ENCODE measurements around the gene OR6C76.
"Not testable (repeated sequence)": the region's sequence is repeated elsewhere in the genome, so short reads cannot be mapped to it uniquely, and the experiment has no call there.

The OR6C76 gene

DNA sequence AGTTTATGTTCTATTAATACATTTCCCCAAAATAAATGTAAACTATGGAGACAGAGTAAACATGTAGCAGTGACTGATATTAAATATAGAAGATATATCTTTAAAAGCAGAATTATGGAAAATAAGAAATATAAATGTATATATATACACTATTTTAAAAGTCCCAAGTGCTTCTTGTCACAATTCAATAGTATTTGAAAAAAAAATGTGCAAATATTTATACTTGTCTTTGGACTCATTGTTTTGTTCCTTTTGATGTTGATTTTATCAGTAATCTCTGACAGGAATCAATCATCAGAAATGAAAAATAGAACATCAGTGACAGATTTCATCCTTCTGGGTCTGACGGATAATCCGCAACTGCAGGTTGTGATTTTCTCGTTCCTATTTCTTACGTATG is at the start of gene OR6C76:
Gene OR6C76 (plus strand): TSS at position 301 of the 400 bp plus-strand sequence. CDS start 0 bp downstream, at position 301.
- no peak for DNase-seq

DNA sequence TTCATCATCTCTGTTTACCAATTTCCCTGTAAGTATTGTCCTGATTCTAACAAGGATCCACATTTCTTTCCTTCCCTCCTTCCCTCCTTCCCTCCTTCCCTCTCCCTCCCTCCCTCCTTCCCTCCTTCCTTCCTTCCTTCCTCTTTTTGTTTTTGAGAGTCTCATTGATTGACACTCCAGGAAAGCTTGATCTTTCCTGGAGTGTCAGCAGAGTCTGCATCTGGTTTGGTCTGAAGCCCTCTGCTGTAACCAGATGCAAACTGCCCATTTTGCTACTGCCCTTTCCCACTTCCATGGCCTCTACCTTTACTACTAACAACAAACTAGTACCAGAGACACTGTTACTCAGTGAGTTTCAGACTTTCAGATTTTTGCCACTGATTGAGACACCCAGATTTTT is 40.2 kb upstream of the OR6C76 start:
- no peak for DNase-seq

DNA sequence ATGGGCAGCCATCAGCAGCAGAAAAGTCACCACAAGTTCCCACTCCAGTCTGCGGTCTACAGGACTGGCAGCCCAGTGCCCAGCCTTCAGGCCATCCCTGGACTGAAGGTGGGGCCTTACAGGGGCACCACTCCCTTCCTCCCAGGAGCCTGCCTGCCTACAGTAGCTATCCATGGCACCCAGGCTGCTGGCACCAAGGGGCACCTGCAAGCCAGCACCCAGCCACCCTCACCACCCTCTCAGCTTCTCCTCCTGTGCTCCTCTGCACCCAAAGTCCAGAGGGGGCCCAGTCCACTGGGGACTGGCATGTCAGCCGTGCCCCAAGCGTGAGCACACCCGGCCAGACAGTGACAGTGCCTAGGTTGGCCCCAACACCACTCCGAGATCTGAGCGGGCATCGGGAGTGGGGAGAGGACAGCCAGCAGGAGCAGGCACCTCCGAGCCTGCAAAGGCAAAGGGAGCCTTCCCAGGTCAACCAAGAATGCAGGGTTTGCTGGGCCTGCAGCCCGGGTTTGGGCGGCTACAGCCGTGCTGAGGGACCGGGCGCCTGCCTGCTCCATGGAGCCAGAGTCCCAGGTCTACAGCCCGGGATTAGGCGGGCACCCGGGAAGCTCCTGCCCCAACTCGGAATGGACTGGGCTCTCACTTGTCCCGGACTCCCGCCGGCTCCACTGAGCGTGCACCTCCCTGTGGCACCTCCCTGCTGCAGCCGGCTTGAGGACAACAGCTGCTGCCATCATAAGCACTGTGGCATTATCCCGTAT is 33.8 kb upstream of the OR6C76 start:
- DNase-seq: no peak

DNA sequence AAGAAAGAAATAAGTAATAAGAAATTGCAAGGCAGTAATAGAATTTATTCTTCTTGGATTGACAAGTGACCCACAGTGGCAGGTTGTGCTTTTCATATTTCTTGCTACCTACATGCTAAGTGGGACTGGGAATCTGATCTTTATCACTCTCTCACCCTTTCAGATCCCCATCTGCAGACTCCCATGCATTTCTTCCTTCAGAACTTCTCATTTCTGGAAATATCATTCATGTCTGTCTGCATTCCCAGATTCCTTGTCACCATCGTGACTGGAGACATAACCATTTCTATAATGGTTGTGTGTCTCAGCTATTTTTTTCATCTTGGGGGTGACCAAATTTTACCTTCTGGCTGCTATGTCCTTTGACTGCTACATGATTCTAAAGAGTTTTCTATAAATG is 29.7 kb upstream of the OR6C76 start:
- no peak for DNase-seq

DNA sequence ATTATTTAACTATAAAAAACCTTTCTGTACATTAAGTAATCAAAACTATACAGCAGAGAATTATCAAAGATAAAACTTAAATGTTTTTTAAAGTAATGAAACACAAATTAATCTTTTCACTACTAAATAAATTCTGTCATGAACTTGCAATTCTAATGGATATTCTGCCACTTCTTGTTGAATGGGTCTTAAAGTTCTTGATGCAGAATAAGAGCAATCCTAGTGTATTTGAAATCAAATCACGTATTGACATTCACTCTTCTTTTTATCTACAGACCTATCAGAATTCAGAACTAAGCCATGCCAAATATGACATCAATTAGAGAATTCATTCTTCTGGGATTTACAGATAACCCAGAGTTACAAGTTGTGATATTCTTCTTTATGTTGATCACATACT is 25.8 kb upstream of the OR6C76 start, which contains the start of gene OR6C65:
Gene OR6C65 (plus strand): TSS at position 301 of the 400 bp plus-strand sequence. CDS start 0 bp downstream, at position 301.
- no peak for DNase-seq

DNA sequence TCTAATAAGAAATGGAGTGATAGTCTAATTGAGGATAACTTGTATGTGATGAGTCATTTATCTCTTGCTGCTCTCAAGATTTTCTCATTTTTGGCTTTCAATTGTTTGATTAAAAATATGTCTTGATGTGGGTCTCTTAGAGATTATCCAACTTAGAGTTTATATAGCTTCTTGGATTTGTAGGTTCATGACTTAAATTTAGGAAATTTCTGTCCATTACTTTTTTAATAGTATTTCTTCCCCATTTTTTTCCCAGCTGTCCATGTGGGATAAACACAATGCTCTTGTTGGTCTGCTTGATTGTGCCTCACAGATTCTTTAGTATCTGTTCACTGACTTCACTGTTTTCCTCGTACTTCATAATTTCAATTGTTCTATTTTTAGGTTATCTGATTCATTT is 18.2 kb upstream of the OR6C76 start:
- no peak for DNase-seq

DNA sequence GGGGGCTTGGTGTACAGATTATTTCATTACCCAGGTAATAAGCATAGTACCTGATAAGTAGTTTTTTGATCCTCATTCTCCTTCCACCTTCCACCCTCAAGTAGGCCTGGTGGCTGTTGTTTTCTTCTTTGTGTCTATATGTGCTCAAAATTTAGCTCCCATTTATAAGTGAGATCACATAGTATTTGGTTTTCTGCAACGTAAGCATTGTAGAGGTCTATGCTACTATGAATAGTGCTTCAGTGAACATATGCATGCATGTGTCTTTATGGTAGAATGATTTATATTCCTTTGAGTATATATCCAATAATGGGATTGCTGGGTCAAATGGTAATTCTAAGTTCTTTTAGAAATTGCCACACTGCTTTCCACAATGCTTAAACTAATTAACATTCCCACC is 16.9 kb upstream of the OR6C76 start:
- not testable (repeated sequence) for DNase-seq

DNA sequence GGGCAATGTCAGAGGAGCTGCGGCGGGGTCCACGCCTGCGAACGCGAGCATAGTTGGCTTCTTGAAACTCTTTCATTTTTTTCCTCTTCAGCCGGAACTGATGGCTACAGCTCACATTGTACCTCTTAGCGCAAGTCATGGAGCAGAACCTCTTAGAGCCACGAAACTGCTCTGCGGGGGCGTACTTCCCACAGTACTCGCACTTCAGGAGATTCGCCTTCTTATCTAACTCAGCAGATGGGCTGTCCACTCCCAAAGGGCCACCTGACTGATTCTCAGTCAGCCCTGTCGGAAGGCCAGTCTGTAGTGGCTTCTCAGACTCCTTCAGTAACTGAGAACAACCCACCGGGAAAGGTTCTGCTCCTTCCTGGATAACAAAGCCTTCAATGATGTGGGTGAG is 13.9 kb upstream of the OR6C76 start:
- DNase-seq: not testable (repeated sequence)

DNA sequence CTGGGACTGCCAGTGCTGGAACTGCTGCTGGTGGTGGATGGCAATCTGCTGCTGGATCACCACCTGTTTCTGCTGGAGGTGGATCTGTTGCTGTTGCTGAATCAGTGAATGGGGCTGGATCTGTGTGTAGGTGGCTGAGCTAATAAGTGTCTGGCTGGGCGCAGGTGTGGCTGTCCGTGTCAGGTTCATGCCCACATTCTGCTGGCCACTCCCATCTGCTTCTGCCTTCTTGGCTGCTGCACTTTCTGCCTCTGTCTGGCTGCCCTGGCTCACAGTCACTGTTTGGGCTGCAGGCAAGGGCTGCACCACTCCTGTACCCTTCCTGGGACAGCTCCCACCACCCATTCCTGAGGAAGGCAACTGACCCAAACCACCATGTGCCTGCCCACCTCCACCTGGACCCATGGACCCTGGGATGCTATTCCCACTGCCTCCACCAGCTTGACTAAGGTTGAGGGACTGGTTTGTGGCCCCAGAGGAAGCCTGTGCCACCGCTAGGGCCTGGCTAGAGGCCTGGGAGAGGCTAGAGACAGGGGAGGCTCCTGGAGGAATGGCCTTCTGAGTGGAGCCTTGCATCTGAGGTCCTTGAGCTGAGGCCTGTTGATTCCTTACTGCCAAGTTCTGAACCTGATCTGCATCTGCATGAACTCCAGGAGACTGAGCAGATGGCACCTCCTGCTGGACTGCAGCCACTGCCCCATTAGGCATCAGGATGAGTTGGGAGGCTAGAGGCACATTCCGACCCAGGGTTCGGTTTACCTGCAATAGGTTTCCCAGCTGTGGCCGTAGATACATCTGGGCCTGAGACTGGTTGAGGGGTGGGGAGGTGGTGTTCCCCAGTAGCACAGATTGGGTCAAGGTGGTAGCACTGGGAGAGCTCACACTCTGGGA is 12.3 kb upstream of the OR6C76 start:
- not testable (repeated sequence) for DNase-seq

DNA sequence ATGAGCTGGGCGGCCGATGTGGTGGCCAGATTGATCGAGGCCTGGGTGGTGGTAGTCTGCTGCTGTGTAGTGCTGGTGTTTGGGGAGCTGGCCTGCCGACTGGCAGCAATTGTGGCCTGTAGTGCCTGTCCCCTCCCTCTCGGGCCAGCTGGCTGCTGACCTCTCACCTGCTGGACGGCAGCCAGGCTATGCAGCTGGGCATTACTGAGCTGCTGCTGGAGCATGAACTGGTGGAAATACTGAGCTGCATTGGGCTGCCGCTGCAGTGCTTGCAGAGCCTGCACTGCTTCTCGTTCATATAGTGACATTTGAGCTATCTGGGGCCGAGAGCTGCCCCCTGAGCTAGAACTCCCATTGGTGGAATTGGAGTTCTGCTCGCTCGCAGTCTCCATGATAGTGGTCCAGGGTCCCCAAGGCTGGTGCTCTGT is 11.6 kb upstream of the OR6C76 start:
- not testable (repeated sequence) for DNase-seq

DNA sequence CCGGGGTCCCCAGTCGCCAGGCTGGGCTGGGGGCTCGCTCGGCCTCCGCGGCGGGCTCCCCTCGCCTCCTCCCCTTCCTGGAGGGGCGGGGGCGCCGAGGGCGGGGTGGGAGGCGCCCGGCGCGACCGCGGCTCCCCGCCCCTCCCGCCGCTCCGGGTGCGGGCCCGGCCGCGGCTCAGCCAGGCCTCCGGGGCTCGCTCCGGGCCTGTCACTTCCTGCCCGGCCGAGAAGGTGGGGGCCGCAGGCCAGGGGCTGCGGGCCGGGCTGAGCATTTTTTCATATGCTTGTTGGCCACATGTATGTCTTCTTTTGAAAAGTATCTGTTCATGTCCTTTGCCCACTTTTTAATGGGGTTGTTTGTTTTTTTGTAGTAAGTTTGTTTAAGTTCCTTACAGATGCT is 11.2 kb upstream of the OR6C76 start:
- not testable (repeated sequence) for DNase-seq

DNA sequence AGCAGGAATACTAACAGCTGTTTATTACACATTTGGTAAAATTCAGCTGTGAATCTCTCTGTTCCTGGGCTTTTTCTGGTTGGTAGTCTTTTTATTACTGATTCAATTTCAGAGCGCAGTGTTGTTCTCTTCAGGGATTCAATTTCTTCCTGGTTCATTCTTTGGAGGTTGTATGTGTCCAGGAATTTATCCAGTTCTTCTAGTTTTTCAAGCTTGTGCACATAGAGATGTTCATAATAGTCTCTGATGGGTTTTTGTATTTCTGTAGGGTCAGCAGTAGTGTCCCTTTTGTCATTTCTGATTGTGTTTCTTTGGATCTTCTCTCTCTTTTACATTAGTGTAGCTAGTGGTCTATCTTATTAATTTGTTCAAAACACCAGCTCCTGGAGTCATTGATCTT is 9.1 kb upstream of the OR6C76 start:
- DNase-seq: no peak

DNA sequence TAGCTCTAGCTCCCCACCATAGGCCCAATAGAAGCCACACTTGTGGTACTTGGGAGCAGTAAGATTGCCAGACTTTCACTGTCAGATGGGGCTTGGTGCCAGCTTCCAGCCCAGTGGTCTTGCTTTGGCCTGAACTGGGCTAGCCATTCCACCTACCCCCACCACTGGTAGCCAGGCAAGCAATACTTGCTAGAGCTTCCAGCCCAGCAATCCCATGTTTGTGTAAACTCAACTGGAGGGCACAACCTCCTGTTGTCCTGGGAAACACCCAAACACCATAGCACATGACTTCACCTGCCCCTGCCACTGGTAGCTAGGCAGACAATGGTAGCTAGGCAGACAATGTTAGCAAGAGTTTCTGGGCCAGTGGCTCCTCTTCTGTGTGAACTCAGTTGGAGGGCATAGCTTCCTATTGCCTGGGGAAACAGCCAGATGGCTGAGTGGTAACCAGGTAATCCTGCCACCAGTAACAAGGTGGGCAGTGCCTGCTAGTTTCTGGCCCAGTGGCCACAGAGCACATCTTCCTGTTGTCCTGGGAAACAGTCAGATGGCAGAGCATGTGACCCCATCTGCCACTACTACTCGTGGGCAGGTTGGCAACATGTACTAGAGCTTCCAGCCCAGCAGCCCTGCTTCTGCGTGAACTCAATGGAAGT is 5.6 kb upstream of the OR6C76 start:
- DNase-seq: no peak

DNA sequence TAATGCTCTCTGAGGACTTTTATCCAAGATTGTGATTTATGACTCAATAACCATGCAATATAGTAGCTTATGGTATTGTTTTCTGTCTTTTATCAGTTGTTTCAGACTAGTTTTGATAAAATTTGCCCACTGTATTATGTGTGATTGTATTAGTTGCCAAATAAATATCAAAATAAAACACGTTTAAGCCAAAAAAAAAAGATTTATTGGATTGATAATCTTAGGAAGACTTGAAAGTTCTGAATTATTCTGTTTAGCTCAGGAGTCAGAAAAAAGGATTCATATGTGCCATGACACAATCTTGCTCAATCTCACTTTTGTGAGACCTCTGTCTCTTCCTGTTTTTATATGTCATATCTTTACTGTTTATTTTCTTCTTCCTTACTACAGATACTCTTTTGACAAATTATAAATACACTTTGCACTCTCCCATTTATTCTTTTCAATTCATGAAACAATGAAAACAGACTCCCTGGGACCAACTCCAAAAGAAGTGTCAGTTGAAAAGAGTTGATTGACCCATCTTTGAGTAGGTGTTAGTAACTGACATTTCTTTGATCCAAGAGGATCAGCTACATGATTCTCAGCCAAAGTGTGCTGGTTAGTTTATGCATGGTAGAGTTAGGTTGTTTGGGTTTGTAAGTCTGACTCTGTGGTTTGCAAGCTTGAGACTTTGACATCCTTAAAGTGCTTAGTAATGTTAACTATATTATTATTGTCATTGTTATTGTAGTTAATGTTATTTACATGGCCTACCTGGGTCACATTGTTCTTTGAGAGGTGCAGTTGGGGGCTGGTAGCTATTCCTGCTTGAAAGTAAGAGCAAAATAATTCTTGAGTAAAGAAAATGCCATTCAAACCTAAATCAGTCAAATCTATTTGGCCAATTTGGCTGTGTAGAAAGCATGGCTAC is 2.5 kb downstream of the OR6C76 start:
- DNase-seq: no peak

DNA sequence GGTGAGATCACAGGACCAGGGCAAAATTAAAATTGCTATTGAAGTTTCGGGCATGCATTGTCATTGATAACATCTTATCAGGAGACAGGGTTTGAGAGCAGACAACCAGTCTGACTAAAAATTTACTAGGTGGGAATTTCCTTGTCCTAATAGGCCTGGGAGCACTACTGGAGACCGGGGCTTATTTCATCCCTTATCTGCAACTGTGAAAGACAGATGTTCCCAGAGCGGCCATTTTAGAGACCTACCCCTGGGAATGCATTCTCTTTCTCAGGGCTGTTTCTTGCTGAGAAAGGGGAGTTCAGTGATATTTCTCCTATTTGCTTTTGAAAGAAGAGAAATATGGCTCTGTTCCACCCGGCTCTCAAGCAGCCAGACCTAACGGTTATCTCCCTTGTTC is 15.2 kb downstream of the OR6C76 start:
- not testable (repeated sequence) for DNase-seq

DNA sequence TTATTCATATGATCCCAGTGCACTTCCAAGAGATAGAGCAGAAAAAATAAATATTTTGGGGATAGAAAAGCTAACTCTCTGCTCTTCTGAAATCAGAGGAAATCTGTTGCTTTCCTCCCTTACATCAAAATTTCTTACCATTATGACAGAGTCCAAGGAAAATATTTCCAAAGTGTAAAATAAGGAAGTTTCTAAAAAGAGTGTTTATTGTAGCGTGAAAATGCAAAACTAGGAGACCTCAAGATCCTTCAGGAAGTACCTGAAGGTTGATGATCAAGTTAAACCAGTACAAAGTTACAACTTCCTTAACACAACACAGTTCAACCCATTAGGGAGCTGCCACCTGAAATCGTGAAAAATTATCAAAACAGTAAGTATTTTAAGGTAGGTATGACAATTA is 17.7 kb downstream of the OR6C76 start, which contains the start of gene OR6C2:
Gene OR6C2 (plus strand): TSS at position 301 of the 400 bp plus-strand sequence. CDS start 8,138 bp downstream, outside the sequence.
- no peak for DNase-seq

DNA sequence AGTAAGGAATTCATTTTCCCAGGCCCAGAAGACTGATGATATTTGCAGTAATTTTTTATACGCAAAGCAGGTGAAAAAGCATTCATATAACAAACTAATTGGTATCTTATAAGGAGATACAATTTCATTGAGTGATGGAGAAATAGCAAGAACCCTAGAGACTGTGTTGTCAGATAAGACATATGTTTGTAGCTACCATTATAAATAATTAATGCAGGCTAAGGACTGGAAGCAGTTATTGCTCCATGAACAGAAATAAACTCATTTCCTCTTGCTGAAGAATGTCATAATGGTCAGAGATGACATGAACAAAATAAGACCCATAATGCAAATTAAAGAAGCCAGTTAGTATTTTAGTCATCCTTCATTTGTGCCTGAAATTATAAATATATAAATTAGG is 19.3 kb downstream of the OR6C76 start:
- DNase-seq: no peak

DNA sequence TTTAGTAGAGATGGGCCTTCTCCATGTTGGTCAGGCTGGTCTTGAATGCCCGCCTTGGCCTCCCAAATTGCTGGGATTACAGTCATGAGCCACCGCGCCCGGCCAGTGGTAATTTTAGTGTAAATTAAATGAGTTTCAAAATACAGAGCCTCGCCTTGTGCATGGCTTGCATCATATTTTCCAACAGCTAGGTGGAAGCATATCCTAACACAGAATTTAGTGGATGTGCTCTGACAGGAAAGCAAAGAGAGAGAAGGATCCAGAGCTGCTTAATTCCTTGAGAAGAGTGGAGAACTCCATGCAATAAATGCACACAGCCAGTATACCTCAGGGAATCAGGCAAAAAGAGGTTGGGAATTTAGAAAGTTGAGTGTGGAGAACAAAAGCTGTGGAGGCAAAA is 20.3 kb downstream of the OR6C76 start:
- DNase-seq: no peak

DNA sequence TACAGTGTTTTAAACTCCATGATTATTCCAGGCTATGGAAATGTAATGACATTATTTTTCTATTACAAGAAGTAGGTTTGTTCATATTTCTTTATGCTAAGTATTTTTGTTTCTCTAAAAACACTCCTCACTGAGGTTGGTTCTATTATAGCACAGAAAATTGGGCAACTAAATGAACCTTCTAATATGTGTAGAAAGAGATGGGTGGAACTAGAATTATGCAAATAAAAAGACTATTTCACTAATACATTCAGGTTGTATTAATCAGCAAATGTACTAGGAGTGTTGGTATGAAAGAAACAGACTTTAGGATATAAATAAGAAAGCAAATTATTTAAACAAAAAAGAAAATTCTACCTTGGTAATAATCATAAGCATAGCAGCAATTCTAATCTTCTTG is 22.8 kb downstream of the OR6C76 start:
- no peak for DNase-seq

DNA sequence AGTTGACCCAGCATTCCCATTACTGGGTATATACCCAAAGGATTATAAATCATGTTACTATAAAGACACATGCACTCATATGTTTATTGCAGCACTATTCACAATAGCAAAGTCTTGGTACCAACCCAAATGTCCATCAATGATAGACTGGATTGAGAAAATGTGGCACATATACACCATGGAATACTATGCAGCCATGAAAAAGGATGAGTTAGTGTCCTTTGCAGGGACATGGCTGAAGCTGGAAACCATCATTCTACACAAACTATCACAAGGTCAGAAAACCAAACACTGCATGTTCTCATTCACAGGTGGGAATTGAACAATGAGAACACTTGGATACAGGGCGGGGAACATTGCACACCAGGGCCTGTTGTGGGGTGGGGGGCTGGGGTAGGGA is 38.9 kb downstream of the OR6C76 start:
- not testable (repeated sequence) for DNase-seq

DNA sequence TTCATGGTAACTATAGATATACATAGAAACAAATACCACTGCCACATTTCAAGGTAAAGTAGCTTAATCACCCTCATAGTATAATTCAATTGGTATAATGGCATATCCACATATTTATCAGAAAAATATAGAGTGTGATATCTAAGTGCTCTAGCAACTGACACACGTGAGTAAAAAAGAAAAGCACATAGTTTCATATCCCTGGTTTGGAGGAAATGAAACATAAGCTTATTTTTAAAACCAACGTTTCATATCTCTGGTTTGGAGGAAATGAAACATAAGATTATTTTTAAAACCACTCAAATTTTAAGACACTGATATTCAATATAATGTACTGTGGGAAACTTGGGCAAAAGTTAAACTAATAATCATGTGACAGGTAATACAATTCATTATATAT is 41.8 kb downstream of the OR6C76 start:
- no peak for DNase-seq

DNA sequence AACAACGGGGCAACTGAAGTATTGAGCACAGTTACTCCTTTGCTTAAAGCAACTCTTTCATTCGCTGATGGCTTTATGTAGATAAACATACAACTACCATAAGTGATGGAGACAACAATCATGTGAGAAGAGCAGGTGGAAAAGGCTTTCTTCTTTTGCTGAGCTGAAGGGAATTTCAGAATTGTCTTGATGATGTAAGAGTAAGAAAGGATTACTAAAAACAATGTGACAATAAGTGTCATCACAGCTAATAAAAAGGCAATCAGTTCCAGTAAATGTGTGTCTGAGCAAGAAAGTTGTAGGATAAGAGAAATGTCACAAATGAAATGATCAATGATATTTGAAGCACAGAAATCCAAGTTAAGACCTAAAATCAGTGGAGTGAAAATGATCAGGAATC is 43.2 kb downstream of the OR6C76 start:
- DNase-seq: no peak
